Fibroblast of skin of abdomen (primary cell): ENCODE measurements around the gene SALL1.

Experiments used
- DNase-seq: peaks from one replicate; pipeline ENCODE4 v3.0.0-alpha.2; 2013

SALL1 gene

DNA sequence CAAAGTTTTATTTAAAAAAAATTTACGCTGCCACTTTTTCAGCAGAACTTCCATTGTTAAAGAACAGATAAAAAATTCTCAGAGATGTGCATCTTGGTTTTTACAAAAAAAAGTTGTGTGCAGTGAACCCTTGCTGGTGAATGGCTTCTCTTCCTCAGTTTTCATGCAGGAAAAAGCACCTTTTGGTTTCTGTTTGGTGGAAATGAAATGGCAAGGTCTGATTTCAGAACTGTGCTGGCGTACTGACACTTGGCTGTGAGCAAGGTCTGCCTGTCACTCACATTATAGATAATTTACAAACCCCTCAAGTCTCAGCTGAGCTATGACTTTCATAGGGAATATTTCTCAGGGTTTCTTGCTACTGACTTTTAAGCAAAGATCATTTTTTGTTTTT, 5.7 kb upstream of the SALL1 start:
- DNase-seq = no peak

DNA sequence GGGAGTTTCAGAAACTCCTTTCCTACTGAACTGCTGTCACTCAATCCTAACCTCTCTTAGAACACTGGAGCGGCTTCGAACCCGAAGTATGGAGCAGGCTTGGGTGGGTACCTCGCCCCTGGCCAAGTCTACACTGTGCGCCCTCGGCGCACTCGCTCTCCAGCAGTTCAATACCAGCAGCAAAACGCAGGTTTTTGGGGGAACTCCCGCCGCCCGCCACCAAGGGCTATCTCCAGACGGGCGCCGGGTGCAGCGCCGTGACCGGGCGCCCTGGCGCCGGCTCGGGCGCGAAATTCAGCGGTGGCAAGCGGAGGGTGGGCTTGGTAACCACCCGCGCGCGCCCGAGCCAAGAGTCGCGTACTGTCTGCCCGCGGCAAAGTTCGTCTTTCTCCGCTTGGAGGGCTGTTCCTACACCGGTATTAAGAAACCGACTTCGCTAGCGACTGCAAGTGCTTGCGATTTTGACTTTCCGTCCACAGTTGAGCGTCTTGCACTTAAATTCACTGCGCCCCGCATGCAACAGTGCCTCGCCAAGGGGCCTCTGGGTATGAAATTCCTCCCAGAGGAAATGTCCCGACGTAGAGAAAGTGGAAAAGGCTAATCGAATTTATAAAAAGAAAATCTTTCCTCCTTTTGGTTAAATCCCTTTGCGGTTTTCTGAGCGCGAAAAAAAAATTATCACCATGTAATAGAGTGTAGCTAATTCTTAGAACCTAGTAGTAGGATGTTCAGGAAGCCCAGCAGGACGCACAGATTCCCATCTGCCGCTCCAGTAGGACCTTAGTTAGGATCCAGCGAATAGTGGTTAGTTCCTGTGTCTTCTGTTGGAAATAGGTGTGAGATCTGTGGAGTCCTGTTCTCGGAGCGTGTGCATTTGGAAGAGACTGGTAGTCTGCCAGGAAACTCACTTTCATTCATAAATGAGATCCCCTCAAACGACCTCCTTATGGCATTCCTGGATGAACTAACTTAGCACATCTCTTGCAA, 5.0 kb upstream of the SALL1 start:
- peak; percentile 60 for DNase-seq

- DNase-seq = no peak
These were observed 4.1 kb upstream of the SALL1 start for GRCh38 chr16:51155199-51155607.

- DNase-seq = no peak
These were observed 3.5 kb upstream of the SALL1 start for GRCh38 chr16:51154271-51155171.

DNA sequence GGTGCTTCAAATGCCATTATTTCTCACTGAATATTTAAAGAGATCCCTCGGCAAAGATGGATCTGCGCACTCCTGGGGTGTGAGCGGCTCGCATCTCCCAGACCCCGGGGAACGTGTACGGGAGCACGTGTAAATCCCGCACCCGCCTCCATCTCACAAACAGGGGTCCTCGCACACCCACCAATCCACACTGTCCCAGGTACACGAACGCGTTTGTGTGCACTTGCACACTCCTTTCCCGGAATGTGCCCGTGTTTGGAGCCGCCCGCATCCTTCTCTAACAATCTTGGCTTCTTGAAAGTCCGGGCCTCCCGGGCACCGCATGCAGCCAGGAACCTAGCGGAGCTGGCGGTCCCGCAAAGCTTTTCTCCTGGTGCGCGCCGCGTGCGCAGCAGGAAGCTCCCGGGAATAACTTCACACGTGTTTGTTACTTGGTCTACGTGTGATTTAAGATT, 2.5 kb upstream of the SALL1 start:
- DNase-seq = no peak

DNA sequence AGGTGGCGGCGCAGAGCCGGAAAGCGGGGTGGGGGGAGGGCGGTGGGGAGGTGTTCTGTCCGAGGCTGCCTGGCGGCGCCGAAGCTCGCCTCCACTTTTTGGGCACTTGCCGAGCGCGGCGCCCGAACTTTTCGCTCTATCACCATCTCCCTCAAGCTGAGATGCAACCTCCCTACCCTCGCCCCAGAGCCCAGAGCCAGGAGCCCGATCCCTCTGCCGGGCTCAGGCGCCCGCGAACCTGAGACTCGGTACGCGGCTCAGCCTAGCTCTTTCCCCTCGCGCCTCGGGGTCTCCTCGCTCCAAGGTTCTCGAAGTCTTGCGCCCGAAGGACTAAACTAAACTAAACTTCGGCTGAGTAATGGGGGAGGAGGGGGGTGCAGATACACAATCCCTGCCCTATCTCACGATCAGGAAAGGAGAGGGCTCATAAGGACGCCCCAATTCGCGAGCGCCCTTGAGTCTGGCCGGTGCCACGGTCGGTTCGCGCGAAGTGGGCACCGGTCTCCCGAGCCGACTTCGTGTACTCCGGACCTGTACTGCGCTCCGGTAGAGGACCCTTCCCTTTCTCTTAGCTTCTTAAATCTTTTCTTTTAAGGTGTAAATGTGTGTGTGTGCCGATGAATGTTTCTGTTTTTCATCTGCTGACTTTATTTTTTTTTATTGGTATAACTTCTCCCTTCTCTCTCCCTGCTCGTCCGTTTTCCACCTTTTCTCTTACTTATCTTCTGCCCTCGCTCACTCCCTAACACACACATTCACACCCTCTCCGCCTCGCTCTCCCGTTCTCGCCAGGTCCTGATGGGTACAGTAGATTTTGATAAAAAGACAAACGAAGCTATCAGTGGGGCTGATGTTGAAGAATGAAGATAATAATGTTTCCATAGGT, 1.9 kb upstream of the SALL1 start:
- DNase-seq = no peak

- peak; percentile 95 for DNase-seq
These were observed 1.0 kb upstream of the SALL1 start for GRCh38 chr16:51151961-51152663.

GRCh38 chr16:51151435-51151960, 428 bp upstream of the SALL1 start:
- peak; percentile 88 for DNase-seq

DNA sequence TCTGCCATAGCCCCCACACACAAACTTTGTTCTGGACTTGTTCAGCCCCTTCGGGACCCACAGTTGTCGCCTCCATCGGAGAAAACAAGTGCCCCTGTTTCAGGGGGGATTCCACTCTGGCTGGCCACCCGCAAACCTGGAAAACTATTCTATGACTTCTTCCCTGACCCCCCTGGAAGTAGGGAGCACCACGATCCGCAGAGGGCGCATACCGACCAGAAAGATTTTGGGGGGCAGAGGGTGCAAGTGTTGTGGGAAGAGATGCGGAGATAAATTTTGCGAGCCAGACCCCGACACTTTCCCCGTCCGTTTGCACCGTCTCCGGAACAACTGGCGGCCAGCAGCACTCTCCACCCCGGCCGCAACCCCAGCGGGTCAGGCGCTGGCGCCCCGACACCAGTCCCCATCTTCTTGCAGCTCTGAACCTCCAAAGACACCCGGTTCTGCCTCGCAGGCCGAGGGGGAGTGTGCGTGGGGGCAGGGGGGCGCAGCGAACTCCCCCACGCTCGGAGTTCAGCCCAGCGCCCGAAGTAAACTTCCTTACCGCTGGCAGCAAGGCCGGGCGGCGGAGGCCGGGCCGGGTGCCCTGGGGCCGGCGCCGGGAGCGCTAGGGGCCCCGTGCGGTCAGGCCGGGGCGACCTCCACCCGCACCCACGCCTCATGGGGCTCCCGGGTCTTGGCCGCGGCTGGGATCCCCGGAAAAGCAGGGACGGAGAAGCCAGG, 744 bp downstream of the SALL1 start:
- no peak for DNase-seq

GRCh38 chr16:51149721-51150164, 1.3 kb downstream of the SALL1 start:
- DNase-seq = no peak

DNA sequence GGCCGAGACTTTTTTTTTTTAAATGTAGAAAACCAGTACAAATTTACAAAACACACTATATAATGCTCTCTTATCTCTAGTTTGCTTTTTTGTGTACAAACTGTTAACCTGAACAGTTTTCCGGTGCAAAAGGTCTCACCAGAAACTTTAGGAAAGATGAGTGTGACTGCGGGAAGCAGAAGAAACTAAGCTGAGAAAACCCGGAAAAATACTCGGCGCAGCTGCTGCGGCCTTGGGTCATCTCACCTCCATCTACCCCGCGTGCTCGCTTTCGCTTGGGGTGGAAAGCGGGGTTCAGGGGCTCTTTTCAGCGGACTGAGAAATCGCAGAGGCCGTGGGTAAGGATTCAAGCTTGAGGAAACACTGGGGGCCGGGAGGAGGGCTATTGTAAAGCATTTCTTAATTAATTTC, 1.8 kb downstream of the SALL1 start:
- DNase-seq = no peak

- no peak for DNase-seq
These were observed 2.3 kb downstream of the SALL1 start for GRCh38 chr16:51148678-51149228.

DNA sequence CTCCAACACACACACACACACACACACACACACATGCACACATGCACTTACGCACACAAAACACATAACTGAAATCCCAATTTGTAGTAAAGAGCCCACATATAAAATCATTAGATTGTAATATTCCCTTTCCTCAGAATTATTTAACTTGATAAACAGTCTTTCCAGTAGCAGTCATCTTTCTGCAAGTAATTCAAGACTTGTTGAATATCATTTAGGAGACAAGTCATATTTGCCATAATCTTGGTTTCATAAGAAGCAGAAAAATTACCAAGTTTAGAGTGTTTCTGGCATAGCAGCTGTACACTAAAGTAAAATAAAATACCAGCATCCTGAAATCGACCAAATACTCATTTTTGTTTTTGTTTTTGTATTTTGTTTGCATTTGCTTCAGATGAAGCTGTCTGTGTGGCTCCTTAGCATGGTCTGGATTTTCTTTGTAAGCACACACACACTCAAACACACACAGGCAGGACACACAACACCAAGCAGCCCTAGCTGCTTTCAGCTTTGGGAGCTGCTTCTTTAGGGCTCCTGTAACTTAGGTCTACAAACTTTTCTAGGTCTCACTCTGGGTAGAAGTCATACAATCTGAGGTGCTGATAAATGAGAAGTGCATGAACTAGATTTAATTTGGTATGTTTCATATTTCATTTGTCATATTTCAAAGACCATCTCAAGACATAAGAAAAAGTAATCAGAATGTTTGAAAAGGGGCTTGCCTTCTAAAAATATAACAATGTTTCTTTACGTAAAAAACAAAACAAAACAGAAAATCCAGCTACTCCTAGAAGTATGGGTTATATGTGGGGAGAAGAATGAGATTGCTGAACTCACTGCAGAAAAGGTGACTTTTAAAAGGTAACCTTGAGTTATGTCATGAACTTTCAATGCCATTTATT, 3.0 kb downstream of the SALL1 start:
- DNase-seq = no peak

DNA sequence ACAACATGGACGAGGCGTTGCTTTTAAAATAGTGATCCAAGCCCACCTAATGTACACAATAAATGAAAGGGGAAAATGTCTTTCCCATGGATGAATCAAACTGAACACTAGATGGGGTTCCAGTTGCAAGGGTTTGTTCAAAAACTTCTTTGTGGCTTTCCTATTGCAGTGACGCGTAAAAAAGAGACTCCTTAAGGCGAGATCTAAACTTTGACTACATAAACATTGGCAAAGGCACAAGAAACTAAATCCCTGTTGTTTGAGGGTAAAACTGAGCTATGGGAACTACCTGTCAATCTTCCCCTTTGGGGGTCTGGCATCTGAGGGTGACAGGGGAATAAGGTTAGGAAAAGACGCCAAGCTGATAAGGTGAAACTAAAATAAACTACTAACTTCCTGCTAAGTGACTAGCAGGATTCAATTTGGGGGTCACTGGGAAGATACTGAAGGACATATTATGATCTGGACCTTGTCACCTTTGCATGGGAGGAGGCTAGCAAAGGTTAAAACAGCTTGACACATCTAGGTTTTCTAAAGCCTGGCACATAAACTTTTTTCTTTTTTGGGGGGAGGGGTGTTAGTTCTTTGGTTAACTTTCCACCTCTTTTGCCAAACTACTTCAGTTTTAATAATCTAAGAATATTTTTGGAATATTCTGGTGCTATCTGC, 4.7 kb downstream of the SALL1 start:
- peak; percentile 68 for DNase-seq

DNA sequence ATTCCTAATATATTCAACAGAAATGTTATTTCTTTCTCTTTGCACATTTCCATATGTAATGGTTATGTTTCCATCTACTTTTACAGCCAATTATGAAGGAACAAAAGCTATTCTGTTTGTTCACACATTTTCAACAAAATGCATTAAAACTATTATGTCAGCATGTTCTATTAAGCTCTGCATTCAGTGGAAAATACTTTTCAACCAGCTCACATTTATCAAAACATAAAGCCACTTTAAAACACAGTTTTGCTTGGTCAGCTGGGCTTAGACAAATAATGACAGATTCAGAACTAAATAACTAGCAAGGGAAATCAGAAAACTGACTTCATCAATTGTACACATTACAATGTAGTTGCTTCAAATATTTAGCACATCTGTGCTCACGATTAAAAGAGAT, 6.9 kb downstream of the SALL1 start:
- DNase-seq = no peak

GRCh38 chr16:51143196-51143977, 7.7 kb downstream of the SALL1 start:
- no peak for DNase-seq

- DNase-seq = no peak
These were observed 9.5 kb downstream of the SALL1 start for GRCh38 chr16:51141541-51141940.

GRCh38 chr16:51141106-51141505, 10.0 kb downstream of the SALL1 start:
- DNase-seq = no peak
